ENCODE measurements around the gene XPR1. TPM values are rescaled to one million over a fixed set of nuclear protein-coding genes. Genes with fewer than 3 reads are reported as not detected.

XPR1 gene
- total RNA-seq, 3 donors from 2014 or later (not counting 1 experiment from before 2014, with no cell fraction given) = 14.8 to 18.2 (median 16.7) TPM

DNA sequence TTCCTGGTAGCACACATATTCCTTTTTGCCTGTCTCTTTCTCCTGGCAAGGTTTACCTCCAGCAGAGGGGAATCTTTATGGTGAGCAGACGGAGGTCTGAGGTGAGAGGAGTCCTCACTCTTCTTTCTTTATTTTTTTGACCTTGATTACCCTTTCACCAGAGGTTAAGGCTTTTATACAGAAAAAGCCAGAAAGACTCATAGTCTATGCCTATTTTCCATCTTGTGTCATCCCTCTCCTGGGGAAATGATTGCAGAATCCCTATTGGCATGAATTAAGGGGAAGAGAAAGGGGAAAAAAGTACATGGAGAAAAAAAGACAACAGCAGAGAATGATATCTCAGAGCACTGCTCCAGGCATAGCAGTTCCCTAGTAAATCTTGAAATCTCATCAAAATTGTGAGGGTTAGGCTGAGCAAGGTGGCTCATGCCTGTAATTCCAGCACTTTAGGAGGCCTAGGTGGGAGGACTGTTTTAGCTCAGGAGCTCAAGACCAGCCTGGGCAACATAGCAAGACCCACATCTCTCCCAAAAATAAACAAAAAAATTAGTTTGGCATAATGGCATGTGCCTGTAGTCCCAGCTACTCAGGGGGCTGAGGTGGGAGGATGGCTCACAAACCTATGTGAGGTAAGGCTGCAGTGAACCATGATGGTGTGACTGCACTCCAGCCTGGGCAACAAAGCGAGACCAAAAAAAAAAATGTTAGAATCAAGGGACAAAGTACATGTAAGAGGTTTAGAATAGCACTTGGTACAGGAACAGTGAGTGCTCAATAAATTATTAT, 1.2 kb upstream of the XPR1 start:
- TF ChIP-seq, protein P1, sequence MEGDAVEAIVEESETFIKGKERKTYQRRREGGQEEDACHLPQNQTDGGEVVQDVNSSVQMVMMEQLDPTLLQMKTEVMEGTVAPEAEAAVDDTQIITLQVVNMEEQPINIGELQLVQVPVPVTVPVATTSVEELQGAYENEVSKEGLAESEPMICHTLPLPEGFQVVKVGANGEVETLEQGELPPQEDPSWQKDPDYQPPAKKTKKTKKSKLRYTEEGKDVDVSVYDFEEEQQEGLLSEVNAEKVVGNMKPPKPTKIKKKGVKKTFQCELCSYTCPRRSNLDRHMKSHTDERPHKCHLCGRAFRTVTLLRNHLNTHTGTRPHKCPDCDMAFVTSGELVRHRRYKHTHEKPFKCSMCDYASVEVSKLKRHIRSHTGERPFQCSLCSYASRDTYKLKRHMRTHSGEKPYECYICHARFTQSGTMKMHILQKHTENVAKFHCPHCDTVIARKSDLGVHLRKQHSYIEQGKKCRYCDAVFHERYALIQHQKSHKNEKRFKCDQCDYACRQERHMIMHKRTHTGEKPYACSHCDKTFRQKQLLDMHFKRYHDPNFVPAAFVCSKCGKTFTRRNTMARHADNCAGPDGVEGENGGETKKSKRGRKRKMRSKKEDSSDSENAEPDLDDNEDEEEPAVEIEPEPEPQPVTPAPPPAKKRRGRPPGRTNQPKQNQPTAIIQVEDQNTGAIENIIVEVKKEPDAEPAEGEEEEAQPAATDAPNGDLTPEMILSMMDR (IDR thresholded peaks at IDR 0.05) = no peak
- Histone ChIP-seq H3K27ac (ENCODE audit: low read length) (peak overlapping the region; percentile 92), H3K27me3 (ENCODE audit: control insufficient read depth, insufficient read depth, low read length) (no peaks in the 10 kb centered on the region), H3K9me3 (ENCODE audit: control insufficient read depth, insufficient read depth, low read length) (no peaks in the 10 kb centered on the region), H3K36me3 (ENCODE audit: control insufficient read depth, insufficient read depth, low read length) (no peaks in the 10 kb centered on the region), H3K4me1 (ENCODE audit: control insufficient read depth, insufficient read depth, low read length) (peaks cover 3% of the 10 kb centered on the region), H3K4me3 (ENCODE audit: low read length) (no peak overlapping the region)
- 93% methylated on average over 1 of the region's 2 CpGs for WGBS (ENCODE audit: insufficient coverage)
- H3K27me3 Mint-ChIP-seq (ENCODE audit: low read depth in 2 of 2) = peaks cover 16 to 18% of the 10 kb centered on the region in 2 donors
- H3K36me3 Mint-ChIP-seq = no peaks in the 10 kb centered on the region
- ATAC-seq (no peak), DNase-seq (no peak)
- intact Hi-C loops (cut with micrococcal nuclease) = loop anchor here (2.0 to 5.0 kb wide), 4 partner anchors 128 to 748 kb away; partner anchors contain the start of genes ACBD6, STX6 and TOR1AIP1
- no peaks in the 10 kb centered on the region for H3K9me3 Mint-ChIP-seq
- H3K4me1 Mint-ChIP-seq = peaks cover 0 to 7% of the 10 kb centered on the region in 2 donors
- H3K27ac Mint-ChIP-seq = no peak overlapping the region
- no peak overlapping the region for H3K4me3 Mint-ChIP-seq

DNA sequence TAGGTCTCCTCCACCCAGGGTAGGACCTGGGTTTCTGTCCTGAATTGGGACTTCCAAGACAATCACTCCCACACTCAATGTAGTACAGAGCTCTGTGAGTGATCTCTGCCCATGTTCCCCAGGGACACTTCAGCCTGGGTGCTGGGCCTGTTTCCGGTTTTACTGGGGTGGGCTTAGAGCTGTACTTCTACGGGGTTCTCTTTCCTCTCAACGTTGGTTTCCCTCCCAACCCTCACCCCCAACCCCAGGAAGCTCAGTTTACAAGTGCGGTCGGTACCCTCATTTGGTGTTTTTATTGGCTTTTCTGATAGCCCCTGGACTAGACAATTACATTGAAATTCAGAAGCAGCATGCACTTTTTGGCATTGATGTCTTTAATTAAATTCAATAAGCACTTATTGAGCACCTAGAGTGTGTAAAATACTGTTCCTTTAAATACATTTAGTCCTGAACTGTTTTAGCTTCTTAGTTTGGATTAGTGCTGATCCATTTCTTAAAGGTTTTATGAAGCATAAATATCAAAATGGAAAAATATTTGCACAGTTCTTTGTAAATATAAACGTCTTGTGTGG, 542 bp upstream of the XPR1 start:
- no peaks in the 10 kb centered on the region for H3K36me3 ChIP-seq (ENCODE audit: control insufficient read depth, insufficient read depth, low read length)
- peaks cover 3% of the 10 kb centered on the region for H3K4me1 ChIP-seq (ENCODE audit: control insufficient read depth, insufficient read depth, low read length)
- no peaks in the 10 kb centered on the region for H3K9me3 ChIP-seq (ENCODE audit: control insufficient read depth, insufficient read depth, low read length)
- H3K36me3 Mint-ChIP-seq = no peaks in the 10 kb centered on the region
- ATAC-seq (no peak), DNase-seq (no peak)
- H3K9me3 Mint-ChIP-seq = no peaks in the 10 kb centered on the region
- no peaks in the 10 kb centered on the region for H3K27me3 ChIP-seq (ENCODE audit: control insufficient read depth, insufficient read depth, low read length)
- H3K27ac ChIP-seq (ENCODE audit: low read length) = peak overlapping the region; percentile 92
- TF ChIP-seq, protein P1 (IDR thresholded peaks at IDR 0.05) = peak; percentile 12
- intact Hi-C loops (cut with micrococcal nuclease) = loop anchor here (2.0 to 5.0 kb wide), 4 partner anchors 128 to 749 kb away; partner anchors contain the start of genes ACBD6, STX6 and TOR1AIP1
- H3K27ac Mint-ChIP-seq = no peak overlapping the region
- no peak overlapping the region for H3K4me3 ChIP-seq (ENCODE audit: low read length)
- 66% methylated on average over 5 of the region's 6 CpGs for WGBS (ENCODE audit: insufficient coverage)
- H3K4me1 Mint-ChIP-seq = peaks cover 0 to 9% of the 10 kb centered on the region in 2 donors
- H3K4me3 Mint-ChIP-seq = no peak overlapping the region
- peaks cover 10 to 12% of the 10 kb centered on the region in 2 donors for H3K27me3 Mint-ChIP-seq (ENCODE audit: low read depth in 2 of 2)

DNA sequence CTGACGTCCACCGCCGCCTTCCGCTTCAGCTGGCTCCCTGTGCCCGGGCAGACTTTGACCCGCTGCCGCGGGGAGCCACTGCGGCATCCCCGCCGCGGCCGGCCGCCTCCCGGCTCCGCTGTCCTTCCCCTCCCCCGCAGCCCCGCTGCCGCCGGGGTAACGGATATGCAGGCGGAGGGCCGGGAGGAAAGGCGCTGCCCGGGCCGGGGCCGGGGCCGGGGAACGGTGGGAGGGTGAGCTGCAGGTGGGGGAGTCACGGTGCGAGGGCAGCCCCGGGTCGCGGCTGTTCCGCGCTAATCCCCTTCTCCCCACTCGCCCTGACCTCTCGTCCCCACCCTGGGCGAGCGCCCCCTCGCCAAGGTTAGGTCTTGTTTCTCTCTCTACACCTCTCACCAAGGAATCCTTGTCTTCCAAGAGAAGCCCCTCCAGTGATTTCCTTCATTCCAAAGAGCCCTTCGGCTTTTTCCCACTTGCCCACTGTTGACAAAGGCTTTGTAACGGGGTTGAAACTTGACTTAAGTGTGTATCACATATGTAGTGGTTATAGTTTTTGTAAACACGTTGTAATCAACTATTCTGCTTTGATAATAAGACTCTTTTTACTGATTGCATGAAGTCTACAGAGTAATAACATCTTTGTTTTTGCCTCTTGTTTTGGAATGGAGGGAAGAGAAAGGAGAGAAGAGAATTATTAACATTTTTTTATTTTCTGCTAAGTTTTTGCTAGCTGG, 669 bp downstream of the XPR1 start:
- peaks cover 3% of the 10 kb centered on the region for H3K4me1 ChIP-seq (ENCODE audit: control insufficient read depth, insufficient read depth, low read length)
- H3K36me3 ChIP-seq (ENCODE audit: control insufficient read depth, insufficient read depth, low read length) = no peaks in the 10 kb centered on the region
- H3K27me3 ChIP-seq (ENCODE audit: control insufficient read depth, insufficient read depth, low read length) = no peaks in the 10 kb centered on the region
- under 1% methylated on average over 43 of the region's 44 CpGs for WGBS (ENCODE audit: insufficient coverage)
- H3K27ac ChIP-seq (ENCODE audit: low read length) = peak overlapping the region; percentile 92
- Mint-ChIP-seq H3K36me3 (no peaks in the 10 kb centered on the region), H3K9me3 (no peaks in the 10 kb centered on the region), H3K4me1 (peaks cover 0 to 14% of the 10 kb centered on the region in 2 donors), H3K4me3 (no peak overlapping the region), H3K27me3 (ENCODE audit: low read depth in 2 of 2) (peaks cover 2 to 4% of the 10 kb centered on the region in 2 donors), H3K27ac (no peak overlapping the region)
- TF ChIP-seq, protein P1 (IDR thresholded peaks at IDR 0.05) = no peak
- DNase-seq = peak; percentile 65 to 70
- peak overlapping the region; percentile 95 for H3K4me3 ChIP-seq (ENCODE audit: low read length)
- ATAC-seq = peak; percentile 39 to 55 (median 40)
- H3K9me3 ChIP-seq (ENCODE audit: control insufficient read depth, insufficient read depth, low read length) = no peaks in the 10 kb centered on the region
- intact Hi-C loops (cut with micrococcal nuclease) = loop anchor here (5.0 kb wide), 3 partner anchors 230 to 750 kb away; partner anchors contain the start of genes STX6 and TOR1AIP1

Data from natural killer cell (primary cell).